ENCODE measurements around the gene PRKCE. TPM values are rescaled to one million over a fixed set of nuclear protein-coding genes. Genes with fewer than 3 reads are reported as not detected.

PRKCE gene
- total and polyA plus RNA-seq, 2 of the 8 experiments (the other 6 are each of a cell fraction or from before 2014, with no cell fraction given), result 0.54 to 2.1 TPM

GRCh38 chr2:45637440-45637839, 14.0 kb upstream of the PRKCE start:
- no peak overlapping the region for H2BK20ac ChIP-seq (ENCODE audit: low read length)
- H4K20me1 ChIP-seq (replicated peaks in 1 of 2; ENCODE audit: control insufficient read depth in 1 of 2, insufficient read depth in 2 of 2, low read length in 2 of 2), result no peaks in the 10 kb centered on the region
- H2BK12ac ChIP-seq (ENCODE audit: low read depth, low read length), result no peak overlapping the region
- H2AFZ ChIP-seq (ENCODE audit: low read length), result no peak overlapping the region
- no peak overlapping the region for H2BK120ac ChIP-seq (replicated peaks; ENCODE audit: low read depth, low read length)
- no peaks in the 10 kb centered on the region for H3K36me3 ChIP-seq (ENCODE audit: control insufficient read depth in 2 of 4, insufficient read depth in 4 of 4, low read length in 3 of 4)
- no peaks in the 10 kb centered on the region for H3K9me3 ChIP-seq (ENCODE audit: insufficient read depth in 2 of 2, low read depth in 1 of 2, low read length in 1 of 2)
- POLR2A ChIA-PET (ENCODE audit: partially characterized antibody), result interaction anchor here (1.2 kb wide), 1 partner anchor 10 kb away, joined by 5 read pairs; no protein-coding TSS in a partner anchor
- H3K4ac ChIP-seq (replicated peaks; ENCODE audit: insufficient read length, low read depth, low read length), result no peak overlapping the region
- H3K23me2 ChIP-seq (ENCODE audit: low read depth, low read length), result no peaks in the 10 kb centered on the region
- TF ChIP-seq BRCA1 (IDR thresholded peaks at IDR 0.05; ENCODE audit: low read depth, low read length) (no peak), CBX8 (IDR thresholded peaks at IDR 0.05; ENCODE audit: borderline replicate concordance, low read depth, low read length) (no peak), CHD1 (IDR thresholded peaks at IDR 0.05; ENCODE audit: low read depth, low read length) (no peak), RNF2 (IDR thresholded peaks at IDR 0.05; ENCODE audit: borderline replicate concordance, low read depth, low read length, missing control alignments, poor library complexity, severe bottlenecking) (no peak), SIN3A (conservative IDR thresholded peaks at IDR 0.05 in 1 of 2, IDR thresholded peaks at IDR 0.05 in 1 of 2; ENCODE audit: low read depth in 1 of 2, low read length in 2 of 2) (no peak), TAF7 (optimal IDR thresholded peaks at IDR 0.05; ENCODE audit: borderline replicate concordance, low read depth, low read length) (no peak), CTBP2 (IDR thresholded peaks at IDR 0.05; ENCODE audit: borderline replicate concordance, insufficient read depth, insufficient read length, low read length) (no peak), TCF12 (IDR thresholded peaks at IDR 0.05; ENCODE audit: low read depth, low read length) (no peak), RXRA (IDR thresholded peaks at IDR 0.05; ENCODE audit: insufficient read depth, low read depth, low read length) (no peak), NRF1 (IDR thresholded peaks at IDR 0.05; ENCODE audit: low read depth, low read length) (no peak)
- no peak overlapping the region for H4K5ac ChIP-seq (ENCODE audit: insufficient read length, low read depth, low read length)
- H3K27ac ChIP-seq (ENCODE audit: low read depth, low read length), result no peak overlapping the region
- H3K23ac ChIP-seq (ENCODE audit: insufficient read length), result no peak overlapping the region
- no peak overlapping the region for H4K91ac ChIP-seq (replicated peaks; ENCODE audit: insufficient read length, low read length)
- H3K14ac ChIP-seq (ENCODE audit: insufficient read length), result no peak overlapping the region
- H3K4me2 ChIP-seq (ENCODE audit: insufficient read depth in 1 of 2, low read depth in 2 of 2, low read length in 2 of 2), result no peak overlapping the region
- CTCF ChIA-PET (ENCODE audit: partially characterized antibody), result interaction anchor here (1.4 to 1.5 kb wide), 2 partner anchors 9 to 299 kb away, joined by 3 to 6 read pairs; no protein-coding TSS in a partner anchor
- H3K9ac ChIP-seq (replicated peaks in 1 of 4; ENCODE audit: extremely low read depth in 1 of 4, low read depth in 3 of 4, low read length in 3 of 4), result no peak overlapping the region
- H3K18ac ChIP-seq (ENCODE audit: extremely low read depth, low read length), result no peak overlapping the region
- H3K79me2 ChIP-seq (ENCODE audit: control insufficient read depth in 1 of 2, insufficient read depth in 2 of 2, low read length in 2 of 2), result no peaks in the 10 kb centered on the region
- H2AK5ac ChIP-seq (ENCODE audit: low read depth, low read length), result no peak overlapping the region
- no peak overlapping the region for H2BK5ac ChIP-seq (ENCODE audit: low read depth, low read length)
- H3K79me1 ChIP-seq (ENCODE audit: low read depth, low read length), result no peaks in the 10 kb centered on the region
- no peak overlapping the region for H3K4me3 ChIP-seq (ENCODE audit: extremely low read depth in 1 of 4, insufficient read depth in 2 of 4, low read depth in 3 of 4, low read length in 4 of 4)
- H3K27me3 ChIP-seq (replicated peaks in 1 of 4; ENCODE audit: control insufficient read depth in 3 of 4, extremely low read depth in 1 of 4, insufficient read depth in 3 of 4, low read length in 3 of 4), result peaks cover 0 to 5% (median 2%) of the 10 kb centered on the region in 4 experiments; a peak in 4 of 7 replicates
- no peak for FAIRE-seq
- no peak overlapping the region for H3K56ac ChIP-seq (replicated peaks; ENCODE audit: insufficient read length, low read depth, low read length)
- peaks cover 0 to 8% (median 3%) of the 10 kb centered on the region in 4 experiments; a peak in 2 of 7 replicates for H3K4me1 ChIP-seq (replicated peaks in 1 of 4; ENCODE audit: control insufficient read depth in 3 of 4, insufficient read depth in 4 of 4, low read length in 3 of 4)
- H4K8ac ChIP-seq (ENCODE audit: extremely low read depth, insufficient read depth, low read length), result no peak overlapping the region
- H2BK15ac ChIP-seq (ENCODE audit: low read length), result no peak overlapping the region
- 88% methylated on average over 5 of the region's 5 CpGs; no CpG with 5 or more reads in 1 of the 2 experiments for WGBS, 2 experiments (ENCODE audit: extremely low coverage in 1 of 2, insufficient coverage in 1 of 2, insufficient read length in 1 of 2, insufficient replicate concordance in 2 of 2, low coverage in 1 of 2, low lambda C conversion rate in 2 of 2, missing lambda C conversion rate in 1 of 2)
- DNase-seq (ENCODE audit: low read depth in 1 of 2, low spot score in 2 of 2), result no peak
